NCI-H446 (cell line): ENCODE measurements around the gene HIVEP1.

Experiments used
- DNase-seq, 2 experiments: peaks; one replicate each; lab custom pipeline; 2025; lab: John Stamatoyannopoulos, UW

Gene HIVEP1

GRCh38 chr6:12020187-12020791 is 8.2 kb downstream of the HIVEP1 start:
- DNase-seq, result no peak

DNA sequence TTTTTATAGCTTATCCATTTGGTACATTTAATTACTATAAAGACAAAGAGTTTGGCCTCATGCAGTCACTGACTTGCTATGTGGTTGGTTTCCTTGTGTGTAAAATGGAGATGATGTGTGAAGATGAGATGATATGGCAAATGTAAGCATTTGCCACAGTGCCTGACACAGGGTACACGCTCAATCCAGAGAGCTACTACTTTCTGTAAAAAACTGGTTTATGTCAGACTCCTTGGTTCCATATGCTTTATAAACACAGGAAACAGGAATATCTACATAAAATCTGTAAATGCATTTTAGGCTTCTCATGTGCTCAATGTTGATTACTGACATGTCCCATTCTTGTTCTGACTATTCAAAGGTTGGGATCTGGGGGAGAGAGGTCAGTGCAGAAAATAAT is 10.4 kb downstream of the HIVEP1 start:
- DNase-seq, result no peak

DNA sequence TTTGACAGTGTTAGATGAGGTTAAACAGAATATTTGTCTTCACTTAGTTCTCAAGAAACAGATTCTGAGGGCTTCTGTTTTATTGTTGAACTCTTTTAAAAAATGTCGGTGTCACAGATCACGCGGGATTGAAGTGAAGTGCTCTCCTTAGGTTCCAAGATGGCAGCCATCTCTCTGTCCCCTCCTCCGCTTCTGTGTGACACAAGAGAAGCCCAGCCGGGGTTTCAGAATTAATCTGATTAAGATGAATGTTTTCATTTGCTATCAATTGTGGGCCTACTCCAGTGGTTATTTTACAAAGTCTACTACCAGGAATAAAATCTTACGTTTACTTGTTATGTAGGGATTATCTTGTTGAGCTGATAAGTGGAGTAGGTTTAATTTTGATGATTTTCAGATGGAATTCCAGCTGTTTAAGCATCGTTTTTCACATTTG is 10.9 kb downstream of the HIVEP1 start:
- DNase-seq, result no peak

DNA sequence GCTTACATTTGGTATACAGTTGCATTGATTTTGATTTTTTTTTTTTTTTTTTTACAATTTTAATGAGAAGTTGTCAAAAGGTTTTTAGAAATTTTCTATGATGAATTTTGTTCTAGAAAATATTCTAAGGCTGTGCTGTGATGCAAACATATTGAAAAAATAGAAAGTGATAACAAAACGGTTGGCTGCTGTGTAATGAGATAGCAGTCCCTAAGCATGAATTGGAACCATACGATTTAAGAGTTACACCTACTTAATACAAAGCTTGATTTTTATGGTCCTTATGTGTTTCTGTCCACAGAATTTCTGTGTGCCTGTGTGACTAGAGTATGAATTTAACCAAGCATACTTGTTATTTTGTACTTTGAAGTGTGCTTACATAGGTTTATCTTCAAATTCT is 12.1 kb downstream of the HIVEP1 start:
- no peak for DNase-seq

- DNase-seq, result no peak
Observed at GRCh38 chr6:12024699-12025434, 12.8 kb downstream of the HIVEP1 start.

- DNase-seq, result no peak
Observed at GRCh38 chr6:12026120-12026519, 14.0 kb downstream of the HIVEP1 start.

GRCh38 chr6:12026833-12027232 is 14.7 kb downstream of the HIVEP1 start:
- no peak for DNase-seq

GRCh38 chr6:12028213-12028612 is 16.1 kb downstream of the HIVEP1 start:
- DNase-seq, result no peak

GRCh38 chr6:12029979-12030737 is 18.0 kb downstream of the HIVEP1 start:
- DNase-seq, result no peak

- no peak for DNase-seq
Observed at GRCh38 chr6:12030993-12031550, 19.0 kb downstream of the HIVEP1 start.

- DNase-seq, result no peak
Observed at GRCh38 chr6:12032783-12033573, 20.9 kb downstream of the HIVEP1 start.

DNA sequence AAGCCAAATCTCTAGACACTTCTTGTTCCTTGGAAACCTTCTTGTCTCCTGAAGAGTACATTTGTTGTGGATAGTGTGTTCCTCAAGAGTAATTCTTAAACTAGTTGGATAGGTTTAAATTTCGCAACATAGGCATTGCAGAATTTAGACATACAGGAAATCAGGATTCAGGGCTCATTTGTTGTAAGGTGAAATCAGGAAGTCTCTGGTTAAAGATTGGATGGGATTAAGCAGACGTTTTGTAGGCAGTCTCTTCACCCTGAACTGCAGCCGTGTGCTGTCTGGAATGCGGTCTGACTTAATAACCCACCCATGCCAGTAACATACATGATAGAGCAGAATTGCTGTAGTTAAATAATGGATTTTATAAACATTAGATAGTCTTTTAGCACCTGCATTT is 21.7 kb downstream of the HIVEP1 start:
- no peak for DNase-seq

GRCh38 chr6:12034349-12034748 is 22.2 kb downstream of the HIVEP1 start:
- no peak for DNase-seq

- no peak for DNase-seq
Observed at GRCh38 chr6:12034837-12035236, 22.7 kb downstream of the HIVEP1 start.

GRCh38 chr6:12036766-12037165 is 24.7 kb downstream of the HIVEP1 start:
- no peak for DNase-seq

DNA sequence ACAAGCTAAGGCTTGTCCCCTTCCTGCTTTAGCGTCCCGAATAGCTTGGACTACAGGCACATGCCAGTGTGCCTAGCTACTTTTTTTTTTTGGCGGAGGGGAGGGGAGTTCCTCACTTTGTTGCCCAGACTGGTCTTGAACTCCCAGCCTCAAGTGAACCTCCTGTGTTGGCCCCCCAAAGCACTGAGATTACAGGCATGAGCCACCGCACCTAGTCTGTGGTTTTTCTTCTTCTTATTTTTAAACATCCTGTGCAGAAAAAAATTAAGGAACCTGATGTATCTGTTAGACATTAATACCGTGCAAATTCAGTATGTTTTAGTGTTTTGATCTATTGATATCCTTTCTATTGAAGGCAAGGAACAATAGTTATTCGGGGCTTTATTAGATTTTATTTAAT is 25.7 kb downstream of the HIVEP1 start:
- DNase-seq, result no peak

DNA sequence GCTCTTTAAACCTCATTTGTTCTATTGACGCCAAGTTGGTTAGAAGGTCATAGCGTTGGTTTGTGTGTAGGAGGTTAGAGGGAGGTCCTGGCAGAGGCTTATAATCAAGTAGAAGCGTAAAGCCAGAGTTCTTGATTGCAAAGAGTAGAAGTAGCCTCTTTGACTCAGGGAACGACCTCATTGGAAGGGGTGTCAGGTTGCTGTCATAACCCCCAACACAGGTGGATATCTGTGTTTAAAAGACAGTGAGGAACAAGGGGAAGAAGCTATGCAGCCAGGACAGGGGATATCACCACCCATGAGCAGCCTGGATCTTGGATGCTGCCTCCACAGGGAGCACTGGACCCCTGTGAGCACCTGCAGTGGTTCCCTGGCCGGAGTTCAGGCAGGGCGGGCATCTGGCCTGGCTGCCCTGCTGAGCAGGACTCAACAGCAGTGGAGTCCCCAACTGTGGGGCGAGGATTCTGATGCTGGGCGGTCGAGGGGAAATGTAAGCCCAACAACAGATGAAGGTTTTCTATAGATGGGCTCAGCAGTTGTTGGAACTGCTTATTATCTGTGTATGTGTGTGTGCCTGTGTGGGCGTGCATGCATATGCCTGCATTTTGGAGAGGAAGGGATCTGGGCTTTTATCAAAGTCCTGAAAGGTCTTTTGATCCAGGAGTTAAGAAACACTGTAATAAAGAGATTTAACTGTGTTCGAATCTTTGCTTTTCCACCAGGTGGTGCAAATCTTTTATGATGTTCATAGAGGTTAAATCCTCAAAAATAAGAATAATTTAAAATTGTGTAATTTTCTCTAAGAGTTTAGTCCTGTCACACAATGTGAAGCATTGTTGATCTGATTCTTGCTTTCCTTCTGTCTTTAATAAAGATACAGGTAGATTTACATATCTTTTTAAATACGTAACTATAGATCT is 27.7 kb downstream of the HIVEP1 start:
- DNase-seq, result no peak

GRCh38 chr6:12047304-12047703 is 35.2 kb downstream of the HIVEP1 start:
- DNase-seq, result no peak

DNA sequence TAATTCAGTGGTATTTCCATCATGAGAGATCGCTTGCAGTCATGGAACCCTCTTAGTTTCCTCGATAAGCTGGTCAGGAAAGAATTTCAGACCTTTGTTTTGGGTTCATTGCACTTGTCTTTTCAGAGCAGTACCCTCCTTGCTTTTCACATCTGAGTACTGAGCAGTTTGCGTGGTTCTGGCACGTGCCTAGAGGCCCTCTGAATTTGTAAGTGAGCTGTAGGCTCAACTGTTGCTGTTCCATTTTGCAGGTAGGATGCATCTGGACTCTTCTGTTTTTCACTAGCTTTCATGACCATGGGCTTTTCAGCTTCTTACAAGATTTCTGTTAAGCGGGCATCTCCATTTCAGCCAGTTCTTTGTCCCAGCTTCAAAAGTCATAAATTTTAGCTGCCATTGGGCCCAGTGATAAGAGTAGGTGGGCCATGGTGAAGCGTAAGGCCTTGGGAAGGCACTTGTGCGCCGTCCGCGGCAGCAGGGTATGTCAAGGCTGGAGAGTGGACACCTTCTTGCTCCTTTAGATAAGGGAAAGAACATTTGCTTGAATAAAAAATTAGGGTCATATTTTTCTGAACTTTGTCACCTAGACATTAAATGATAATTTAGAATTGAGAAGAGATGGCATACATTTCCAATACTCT is 35.8 kb downstream of the HIVEP1 start:
- DNase-seq, result no peak

- no peak for DNase-seq
Observed at GRCh38 chr6:12048609-12049008, 36.5 kb downstream of the HIVEP1 start.
